Measurements from ENCODE around the gene ABCC9. TPM values are rescaled to one million over a fixed set of nuclear protein-coding genes. Genes with fewer than 3 reads are reported as not detected.

Gene ABCC9
- total and polyA plus RNA-seq, 12 donors, result 8.7 to 128 (median 90.0) TPM

DNA sequence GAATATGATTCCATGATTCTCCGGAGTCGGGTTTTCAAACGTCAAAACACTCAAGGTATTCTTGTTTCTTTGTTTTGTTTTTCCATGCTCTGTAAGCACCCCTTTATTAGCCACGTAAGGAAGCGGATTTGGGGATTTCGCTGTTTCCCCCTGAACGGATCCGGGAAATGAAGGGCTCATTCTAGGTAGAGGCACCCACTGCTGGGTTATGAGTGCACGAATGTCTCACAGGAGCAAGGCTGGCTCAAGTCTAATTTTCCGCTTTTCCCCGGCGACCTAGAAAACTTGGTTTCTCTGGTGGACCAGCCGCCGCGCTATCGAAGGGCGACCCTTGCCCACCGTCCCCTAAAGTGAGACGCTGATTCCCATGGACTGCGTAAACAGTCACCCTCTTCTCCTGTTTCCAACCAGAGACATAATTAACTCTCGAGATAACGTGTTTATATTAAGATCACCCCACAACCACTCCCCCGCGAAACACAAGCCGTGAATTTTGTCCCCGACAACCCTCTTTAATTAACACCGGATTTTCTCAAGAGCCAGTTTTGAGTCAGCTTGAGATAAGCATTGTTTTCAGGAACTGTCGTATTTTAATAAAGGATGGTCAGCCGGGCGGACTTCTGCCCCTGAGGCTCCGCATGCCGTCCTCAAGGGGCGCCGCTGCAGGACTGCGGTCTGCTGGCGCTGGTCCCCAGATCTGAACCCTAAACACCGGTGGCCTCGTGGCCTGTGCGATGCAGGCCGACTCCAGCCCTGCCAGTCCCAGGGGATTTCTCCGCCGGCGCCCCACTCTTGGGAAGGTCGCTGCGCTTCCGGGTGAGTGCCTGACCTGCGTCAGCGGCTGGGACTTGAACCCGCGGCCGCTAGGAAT lies 515 bp upstream of the ABCC9 start:
- TF ChIP-seq, protein P1, sequence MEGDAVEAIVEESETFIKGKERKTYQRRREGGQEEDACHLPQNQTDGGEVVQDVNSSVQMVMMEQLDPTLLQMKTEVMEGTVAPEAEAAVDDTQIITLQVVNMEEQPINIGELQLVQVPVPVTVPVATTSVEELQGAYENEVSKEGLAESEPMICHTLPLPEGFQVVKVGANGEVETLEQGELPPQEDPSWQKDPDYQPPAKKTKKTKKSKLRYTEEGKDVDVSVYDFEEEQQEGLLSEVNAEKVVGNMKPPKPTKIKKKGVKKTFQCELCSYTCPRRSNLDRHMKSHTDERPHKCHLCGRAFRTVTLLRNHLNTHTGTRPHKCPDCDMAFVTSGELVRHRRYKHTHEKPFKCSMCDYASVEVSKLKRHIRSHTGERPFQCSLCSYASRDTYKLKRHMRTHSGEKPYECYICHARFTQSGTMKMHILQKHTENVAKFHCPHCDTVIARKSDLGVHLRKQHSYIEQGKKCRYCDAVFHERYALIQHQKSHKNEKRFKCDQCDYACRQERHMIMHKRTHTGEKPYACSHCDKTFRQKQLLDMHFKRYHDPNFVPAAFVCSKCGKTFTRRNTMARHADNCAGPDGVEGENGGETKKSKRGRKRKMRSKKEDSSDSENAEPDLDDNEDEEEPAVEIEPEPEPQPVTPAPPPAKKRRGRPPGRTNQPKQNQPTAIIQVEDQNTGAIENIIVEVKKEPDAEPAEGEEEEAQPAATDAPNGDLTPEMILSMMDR (IDR thresholded peaks at IDR 0.05), result peak in 8 of 9 donors; percentile 31 to 72 (median 54)
- peak; percentile 80 to 91 (median 88) for ATAC-seq
- intact Hi-C loops (cut with DNase I), result loop anchor here in 7 of 10 donors (2.0 to 5.0 kb wide), 4 partner anchors 61 to 169 kb away; partner anchors contain the start of gene KCNJ8 (in 5 of the 7)

DNA sequence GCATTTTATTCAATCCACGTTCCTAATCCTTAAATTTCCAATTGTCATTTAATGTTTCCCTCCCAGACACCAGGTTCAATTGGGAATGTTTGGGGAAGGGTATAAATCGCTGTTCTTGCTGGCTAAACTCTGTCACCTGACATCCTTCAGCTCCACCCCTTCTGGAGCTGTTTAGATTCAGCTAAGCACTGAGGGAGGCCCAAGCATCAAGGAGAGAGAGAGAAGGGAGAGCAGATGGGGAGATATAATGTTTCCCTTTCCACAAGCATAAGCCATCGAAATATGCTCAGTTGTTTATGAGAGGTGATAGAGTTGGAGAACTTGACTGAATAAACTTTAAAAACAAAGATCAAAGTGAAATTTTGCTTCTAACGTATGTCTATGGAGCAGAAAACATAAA lies 1.8 kb downstream of the ABCC9 start:
- Histone ChIP-seq H3K4me1 (peaks cover 0 to 31% (median 5%) of the 10 kb centered on the region in 9 donors), H3K36me3 (peaks cover 0 to 25% (median 0%) of the 10 kb centered on the region in 9 donors), H3K9me3 (peaks cover 0 to 4% (median 0%) of the 10 kb centered on the region in 11 donors), H3K4me3 (peak overlapping the region in 9 of 10 donors; percentile 49 to 65 (median 60)), H3K27ac (peak overlapping the region; percentile 79 to 96 (median 92)), H3K27me3 (peaks cover 0 to 46% (median 5%) of the 10 kb centered on the region in 7 donors)
- TF ChIP-seq, protein P1 (IDR thresholded peaks at IDR 0.05), result no peak
- 33 to 42% methylated on average over 4 of the region's 4 CpGs for WGBS, 2 donors
- intact Hi-C loops (cut with DNase I), result loop anchor here in 4 of 10 donors (5.0 to 10.0 kb wide), 3 partner anchors 47 to 105 kb away; no protein-coding TSS in a partner anchor
- peak in 1 of 2 donors; percentile 55 for DNase-seq
- ATAC-seq, result peak in 6 of 8 donors; percentile 30 to 65 (median 58)

More for the DNA sequence above, 515 bp upstream of the ABCC9 start:
- WGBS, 2 donors, result 0 to 1% methylated on average over 51 of the region's 51 CpGs
- Histone ChIP-seq H3K4me1 (peaks cover 0 to 31% (median 5%) of the 10 kb centered on the region in 9 donors), H3K4me3 (peak overlapping the region; percentile 23 to 65 (median 58)), H3K9me3 (peaks cover 0 to 25% (median 12%) of the 10 kb centered on the region in 11 donors), H3K27ac (peak overlapping the region; percentile 79 to 96 (median 92)), H3K36me3 (peaks cover 0 to 2% (median 0%) of the 10 kb centered on the region in 9 donors), H3K27me3 (peaks cover 0 to 46% (median 5%) of the 10 kb centered on the region in 7 donors)
- DNase-seq, result peak; percentile 70 to 77

DNA sequence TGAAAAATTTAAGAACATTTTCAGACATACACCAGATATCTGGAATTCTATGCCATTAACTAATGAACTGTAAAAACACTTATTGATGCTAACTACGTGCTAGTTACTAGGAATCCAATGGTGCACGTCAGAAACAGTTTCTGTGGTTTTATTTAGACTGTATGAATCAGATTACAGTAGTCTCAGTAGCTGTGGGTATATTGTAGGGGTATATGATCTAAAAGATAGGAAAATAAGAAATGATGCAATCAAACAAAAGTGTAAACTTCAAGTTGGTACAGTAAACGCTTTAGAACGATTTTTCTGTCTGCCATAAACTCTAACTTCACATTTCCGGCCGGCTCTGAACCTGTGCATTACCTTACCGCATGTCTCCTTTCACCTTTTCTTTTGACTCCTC lies 2.3 kb downstream of the ABCC9 start:
- Histone ChIP-seq H3K36me3 (peaks cover 0 to 30% (median 0%) of the 10 kb centered on the region in 9 donors), H3K27ac (peak overlapping the region in 9 of 10 donors; percentile 22 to 96 (median 92)), H3K4me3 (peak overlapping the region in 9 of 10 donors; percentile 49 to 65 (median 60)), H3K9me3 (peaks cover 0 to 4% (median 0%) of the 10 kb centered on the region in 11 donors), H3K27me3 (peaks cover 0 to 46% (median 5%) of the 10 kb centered on the region in 7 donors), H3K4me1 (peaks cover 0 to 31% (median 5%) of the 10 kb centered on the region in 9 donors)
- no peak for ATAC-seq
- TF ChIP-seq, protein P1 (IDR thresholded peaks at IDR 0.05), result no peak
- intact Hi-C loops (cut with DNase I), result loop anchor here in 4 of 10 donors (5.0 to 10.0 kb wide), 3 partner anchors 47 to 104 kb away; no protein-coding TSS in a partner anchor
- 56% methylated on average over 7 of the region's 7 CpGs for WGBS, 2 donors
- DNase-seq, result no peak

DNA sequence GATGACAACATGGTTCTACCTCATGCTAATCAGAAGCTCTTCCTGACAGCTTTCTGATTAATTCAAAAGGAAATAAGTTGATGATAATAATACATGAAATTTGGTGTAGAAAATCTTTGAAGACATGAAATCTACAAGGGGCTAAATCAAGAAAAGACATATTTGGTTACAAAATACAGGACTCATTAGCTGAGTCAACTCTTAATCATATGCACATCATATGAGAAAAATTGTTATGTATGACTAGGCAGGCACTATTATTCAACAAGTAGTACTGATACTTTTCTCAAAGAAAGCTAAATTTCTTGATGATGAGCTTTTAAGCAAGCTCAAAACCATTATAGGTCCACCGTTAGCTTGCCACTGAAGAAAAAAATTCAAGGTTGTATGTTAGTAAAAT lies 7.1 kb downstream of the ABCC9 start:
- Histone ChIP-seq H3K27ac (no peak overlapping the region), H3K9me3 (peaks cover 0 to 4% (median 0%) of the 10 kb centered on the region in 11 donors), H3K4me1 (peaks cover 0 to 18% (median 4%) of the 10 kb centered on the region in 9 donors), H3K4me3 (no peak overlapping the region), H3K27me3 (peaks cover 0 to 4% (median 0%) of the 10 kb centered on the region in 7 donors), H3K36me3 (peaks cover 0 to 73% (median 12%) of the 10 kb centered on the region in 9 donors)
- no peak for ATAC-seq
- TF ChIP-seq, protein P1 (IDR thresholded peaks at IDR 0.05), result no peak
- intact Hi-C loops (cut with DNase I), result loop anchor here in 3 of 10 donors (10.0 kb wide), 2 partner anchors 89 to 99 kb away; no protein-coding TSS in a partner anchor
- 79 to 83% methylated on average over 1 of the region's 1 CpG for WGBS, 2 donors
- no peak for DNase-seq
